GM19023 (cell line): ENCODE data around the gene DHX8.
"Not testable (repeated sequence)": the region's sequence is repeated elsewhere in the genome, so short reads cannot be mapped to it uniquely, and the experiment has no call there.

Experiments
- ATAC-seq: cut with Tn5 transposase; IDR thresholded peaks from one replicate; pipeline ENCODE4 v1.9.1; 2021; ENCODE audit warnings: mild to moderate bottlenecking, moderate library complexity; ENCODE audit not compliant: unreplicated experiment

Gene DHX8

DNA sequence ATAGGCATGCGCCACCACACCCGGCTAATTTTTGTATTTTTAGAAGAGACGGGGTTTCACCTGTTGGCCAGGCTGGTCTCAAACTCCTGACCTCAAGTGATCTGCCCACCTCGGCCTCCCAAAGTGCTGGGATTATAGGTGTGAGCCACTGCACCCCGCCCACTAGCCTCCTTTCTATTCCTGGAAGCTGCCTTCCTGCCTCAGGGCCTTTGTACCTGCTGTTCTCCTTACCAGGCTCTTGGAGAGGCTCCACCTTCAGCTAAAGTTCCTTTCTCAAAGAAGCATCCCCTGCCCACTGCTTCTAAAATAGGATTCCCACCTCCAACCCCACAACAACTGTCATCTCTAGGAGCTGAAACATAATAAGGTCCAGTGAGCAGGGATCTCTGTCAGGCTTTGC, 23.9 kb upstream of the DHX8 start:
- ATAC-seq: not testable (repeated sequence)

DNA sequence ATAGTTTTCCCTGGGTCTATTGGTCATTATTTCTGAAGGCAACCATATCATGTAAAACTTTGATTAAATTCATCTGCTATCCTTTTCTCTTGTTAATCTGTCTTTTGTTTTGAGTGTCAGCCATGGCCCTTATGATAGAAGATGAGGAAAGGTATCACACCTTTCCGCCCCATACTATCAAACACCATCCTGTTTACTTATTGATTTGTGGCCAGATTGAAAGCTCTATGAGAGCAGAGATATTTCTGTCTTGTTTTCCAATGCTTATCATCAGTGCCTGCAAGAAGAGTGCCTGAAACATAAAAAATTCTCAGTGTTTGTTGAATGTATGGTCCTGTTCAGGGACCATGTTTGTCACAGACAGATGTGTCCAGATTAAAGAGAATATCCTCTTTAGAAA, 22.6 kb upstream of the DHX8 start:
- ATAC-seq: no peak

DNA sequence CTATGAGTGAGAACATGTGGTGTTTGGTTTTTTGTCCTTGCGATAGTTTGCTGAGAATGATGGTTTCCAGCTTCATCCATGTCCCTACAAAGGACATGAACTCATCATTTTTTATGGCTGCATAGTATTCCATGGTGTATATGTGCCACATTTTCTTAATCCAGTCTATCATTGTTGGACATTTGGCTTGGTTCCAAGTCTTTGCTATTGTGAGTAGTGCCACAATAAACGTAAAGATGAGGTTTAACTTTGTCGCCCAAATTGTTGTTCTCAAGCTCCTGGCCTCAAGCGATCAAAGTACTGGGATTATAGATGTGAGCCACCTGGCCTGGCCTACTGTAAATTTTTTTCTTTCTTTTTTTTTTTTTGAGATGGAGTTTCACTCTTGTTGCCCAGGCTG, 21.2 kb upstream of the DHX8 start:
- not testable (repeated sequence) for ATAC-seq

DNA sequence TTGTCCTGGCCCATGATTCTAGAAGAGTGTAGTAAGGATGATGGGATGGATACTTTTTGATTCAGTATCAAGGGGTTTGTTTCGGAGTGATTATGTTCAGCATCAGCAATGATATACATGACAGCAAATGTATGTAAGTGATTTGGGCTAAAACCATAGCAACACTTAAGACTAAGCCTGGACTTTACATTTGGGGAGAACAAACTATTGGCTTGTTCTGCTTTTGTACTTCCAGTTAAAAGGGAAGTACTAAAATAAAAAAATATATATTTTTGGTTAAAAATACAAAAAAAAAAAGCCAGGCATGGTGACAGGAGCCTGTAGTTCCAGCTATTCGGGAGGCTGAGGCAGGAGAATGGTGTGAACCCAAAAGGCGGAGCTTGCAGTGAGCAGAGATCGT, 20.5 kb upstream of the DHX8 start:
- no peak for ATAC-seq

GRCh38 chr17:43464046-43464445, 19.7 kb upstream of the DHX8 start:
- no peak for ATAC-seq

DNA sequence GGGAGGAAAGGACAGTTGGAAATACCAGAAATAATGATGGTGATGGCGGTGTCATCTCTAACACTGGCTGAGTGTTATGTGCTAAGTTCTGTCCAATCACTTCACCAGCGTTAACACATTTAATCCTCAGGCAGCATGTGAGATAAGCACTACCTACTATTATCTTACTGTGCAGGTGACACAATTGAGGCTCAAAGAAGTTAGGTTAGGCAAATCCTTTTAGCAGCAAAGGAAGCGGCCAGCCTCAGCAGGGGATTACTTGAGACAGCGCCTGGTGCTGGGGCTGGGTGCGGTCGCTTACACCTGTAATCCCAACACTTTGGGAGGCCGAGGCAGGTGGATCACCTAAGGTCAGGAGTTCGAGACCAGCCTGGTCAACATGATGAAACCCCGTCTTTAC, 18.7 kb upstream of the DHX8 start:
- no peak for ATAC-seq

GRCh38 chr17:43467981-43468581, 15.7 kb upstream of the DHX8 start:
- ATAC-seq: no peak

- ATAC-seq: no peak
These were observed 15.1 kb upstream of the DHX8 start for GRCh38 chr17:43468691-43469139.

GRCh38 chr17:43469145-43469544, 14.6 kb upstream of the DHX8 start:
- ATAC-seq: no peak

- no peak for ATAC-seq
These were observed 12.1 kb upstream of the DHX8 start for GRCh38 chr17:43471585-43472160.

DNA sequence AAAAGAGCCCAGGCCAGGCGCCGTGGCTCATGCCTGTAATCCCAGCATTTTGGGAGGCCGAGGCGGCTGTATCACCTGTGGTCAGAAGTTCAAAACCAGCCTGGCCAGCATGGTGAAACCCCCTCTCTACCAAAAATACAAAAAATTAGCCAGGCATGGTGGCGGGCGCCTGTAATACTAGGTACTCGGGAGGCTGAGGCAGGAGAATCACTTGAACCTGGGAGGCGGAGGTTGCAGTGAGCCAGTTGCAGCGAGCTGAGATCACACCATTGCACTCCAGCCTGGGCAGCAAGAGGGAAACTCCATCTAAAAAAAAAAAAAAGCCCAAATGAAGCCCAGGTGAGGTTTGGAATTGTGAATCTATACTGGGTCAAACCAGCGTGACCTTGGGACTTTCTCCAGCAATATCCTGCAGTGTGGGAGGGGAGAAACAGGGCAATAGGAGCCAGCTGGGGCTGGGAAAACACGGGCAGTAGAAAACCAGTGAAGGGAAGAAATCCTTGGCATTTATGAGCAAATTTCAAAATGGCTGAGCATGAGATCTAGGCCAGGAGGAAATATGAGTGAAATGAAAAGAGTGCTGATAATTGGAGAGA, 8.2 kb upstream of the DHX8 start:
- ATAC-seq: no peak

GRCh38 chr17:43476306-43476705, 7.5 kb upstream of the DHX8 start:
- ATAC-seq: not testable (repeated sequence)

GRCh38 chr17:43477832-43478634, 5.7 kb upstream of the DHX8 start:
- no peak for ATAC-seq

- ATAC-seq: no peak
These were observed 3.8 kb upstream of the DHX8 start for GRCh38 chr17:43479948-43480347.

- no peak for ATAC-seq
These were observed 1.4 kb upstream of the DHX8 start for GRCh38 chr17:43482103-43483012.

- ATAC-seq: no peak
These were observed 6.8 kb downstream of the DHX8 start for GRCh38 chr17:43490621-43491020.

DNA sequence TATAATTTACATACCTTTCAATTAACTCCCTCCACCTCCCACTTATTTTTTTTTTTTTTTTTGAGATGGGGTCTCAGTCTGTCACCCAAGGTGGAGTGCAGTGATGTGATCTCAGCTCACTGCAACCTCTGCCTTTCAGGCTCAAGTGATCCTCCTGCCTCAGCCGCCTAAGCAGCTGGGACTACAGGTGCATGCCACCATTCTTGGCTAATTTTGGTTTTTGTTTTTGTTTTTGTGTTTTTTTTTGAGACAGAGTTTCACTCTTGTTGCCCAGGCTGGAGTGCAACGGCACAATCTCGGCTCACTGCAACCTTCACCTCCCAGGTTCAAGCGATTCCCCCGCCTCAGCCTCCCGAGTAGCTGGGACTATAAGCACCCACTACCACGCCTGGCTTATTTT, 25.7 kb downstream of the DHX8 start:
- ATAC-seq: not testable (repeated sequence)

DNA sequence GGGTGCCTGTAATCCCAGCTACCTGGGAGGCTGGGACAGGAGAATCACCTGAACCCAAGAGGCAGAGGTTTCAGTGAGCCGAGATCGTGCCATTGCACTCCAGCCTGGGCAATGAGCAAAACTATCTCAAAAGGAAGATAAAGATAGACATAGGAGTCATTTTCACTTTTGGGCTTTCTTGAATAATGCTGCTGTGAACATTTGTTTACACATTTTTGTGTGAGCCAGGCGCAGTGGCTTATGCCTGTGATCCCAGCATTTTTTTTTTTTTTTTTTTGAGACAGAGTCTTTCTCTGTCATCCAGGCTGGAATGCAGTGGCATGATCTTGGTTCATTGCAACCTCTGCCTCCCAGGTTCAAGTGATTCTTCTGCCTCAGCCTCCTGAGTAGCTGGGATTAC, 27.4 kb downstream of the DHX8 start:
- not testable (repeated sequence) for ATAC-seq

GRCh38 chr17:43515656-43516055, 31.9 kb downstream of the DHX8 start:
- ATAC-seq: no peak

DNA sequence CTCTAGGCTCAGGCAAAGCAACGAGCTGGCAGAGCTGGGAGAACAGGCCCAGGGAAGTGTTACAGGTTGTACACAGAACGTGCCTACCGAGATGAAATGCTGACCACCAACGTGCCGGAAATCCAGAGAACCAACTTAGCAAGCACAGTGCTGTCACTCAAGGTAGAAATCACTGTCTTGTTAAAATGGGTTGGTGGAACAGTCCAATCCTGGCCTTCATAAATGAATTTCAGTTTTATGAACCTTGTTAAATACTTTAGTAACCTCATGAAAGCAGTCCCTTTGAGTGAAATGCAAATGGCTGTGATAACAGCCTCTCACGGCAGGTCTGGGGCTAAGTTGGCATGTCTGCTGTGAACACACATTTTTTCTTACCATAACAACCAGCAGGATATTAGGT, 33.4 kb downstream of the DHX8 start:
- ATAC-seq: peak; percentile 34
